Loucy (cell line): ENCODE results near the gene OPHN1.

Source experiments
- H2AFZ ChIP-seq: fragments of 200-600 bp; sonication (generic); 2 replicates; pipeline ENCODE4 v1.6.0; 2016; ENCODE audit warnings: antibody characterized with exemption, mild to moderate bottlenecking, low read length, moderate library complexity
- H3F3A ChIP-seq: fragments of 200-600 bp; 2 replicates; pipeline ENCODE4 v1.6.0; 2016; ENCODE audit warnings: antibody characterized with exemption, low read depth, mild to moderate bottlenecking
- H3K27me3 ChIP-seq: fragments of 200-600 bp; sonication (generic); 2 replicates; pipeline ENCODE4 v1.6.1; 2014; ENCODE audit warnings: low read length, mild to moderate bottlenecking; ENCODE audit not compliant: insufficient read depth, poor library complexity, severe bottlenecking
- H3K36me3 ChIP-seq: fragments of 200-600 bp; sonication (generic); 2 replicates; pipeline ENCODE4 v1.6.1; 2016; ENCODE audit warnings: low read length; ENCODE audit not compliant: insufficient read depth
- H3K4me1 ChIP-seq: fragments of 200-600 bp; sonication (generic); 2 replicates; pipeline ENCODE4 v1.5.1; 2014; ENCODE audit warnings: low read length, mild to moderate bottlenecking; ENCODE audit not compliant: insufficient read depth, poor library complexity, severe bottlenecking
- H3K4me2 ChIP-seq: fragments of 200-600 bp; sonication (generic); 2 replicates; pipeline ENCODE4 v1.6.0; 2014; ENCODE audit warnings: antibody characterized with exemption, low read length, low read depth, mild to moderate bottlenecking; ENCODE audit not compliant: poor library complexity, severe bottlenecking
- H3K4me3 ChIP-seq: fragments of 200-600 bp; sonication (generic); 2 replicates; pipeline ENCODE4 v1.5.1; 2014; ENCODE audit warnings: low read length, mild to moderate bottlenecking, mixed read lengths; ENCODE audit not compliant: poor library complexity, severe bottlenecking
- H3K79me2 ChIP-seq: fragments of 200-600 bp; sonication (generic); 2 replicates; pipeline ENCODE4 v1.6.1; 2014; ENCODE audit warnings: low read length; ENCODE audit not compliant: insufficient read depth
- H3K9ac ChIP-seq: fragments of 200-600 bp; sonication (generic); 2 replicates; pipeline ENCODE4 v1.6.0; 2014; ENCODE audit warnings: mild to moderate bottlenecking, low read depth, low read length, moderate library complexity; ENCODE audit not compliant: poor library complexity, severe bottlenecking
- H3K9me2 ChIP-seq: fragments of 200-600 bp; sonication (generic); replicated peaks from 2 replicates; pipeline ENCODE4 v1.6.1; 2016; ENCODE audit warnings: low read depth, low read length, mixed read lengths
- H3K9me3 ChIP-seq: fragments of 200-600 bp; sonication (generic); 2 replicates; pipeline ENCODE4 v1.6.1; 2014; ENCODE audit warnings: mild to moderate bottlenecking, antibody characterized with exemption, low read length, low read depth; ENCODE audit not compliant: insufficient read depth
- H4K20me1 ChIP-seq: fragments of 200-600 bp; sonication (generic); 2 replicates; pipeline ENCODE4 v1.6.0; 2014; ENCODE audit warnings: antibody characterized with exemption, low read length, mild to moderate bottlenecking; ENCODE audit not compliant: insufficient read depth, poor library complexity, severe bottlenecking
- CTCF ChIP-seq: fragments of 200-600 bp; sonication (generic); conservative IDR thresholded peaks from 2 replicates; pipeline ENCODE4 v1.5.1; 2014; ENCODE audit warnings: mild to moderate bottlenecking, antibody characterized with exemption, low read length
- EZH2phosphoT487 ChIP-seq: fragments of 200-600 bp; IDR thresholded peaks from 2 replicates; pipeline ENCODE4 v1.6.1; 2018; ENCODE audit warnings: antibody characterized with exemption, mild to moderate bottlenecking, moderate library complexity, borderline replicate concordance

OPHN1 gene

GRCh38 chrX:68086709-68087108 lies 346.6 kb downstream of the OPHN1 start:
- H3K79me2 ChIP-seq: no peaks in the 10 kb centered on the region
- no peak overlapping the region for H3K4me3 ChIP-seq
- no peaks in the 10 kb centered on the region for H4K20me1 ChIP-seq
- H2AFZ ChIP-seq: no peak overlapping the region
- H3K4me2 ChIP-seq: no peak overlapping the region
- no peaks in the 10 kb centered on the region for H3K9me3 ChIP-seq
- TF ChIP-seq EZH2phosphoT487: no peak
- TF ChIP-seq CTCF: no peak
- no peaks in the 10 kb centered on the region for H3F3A ChIP-seq
- no peaks in the 10 kb centered on the region for H3K27me3 ChIP-seq
- H3K4me1 ChIP-seq: no peaks in the 10 kb centered on the region
- no peak overlapping the region for H3K9ac ChIP-seq
- H3K9me2 ChIP-seq: no peaks in the 10 kb centered on the region
- no peaks in the 10 kb centered on the region for H3K36me3 ChIP-seq

- Histone ChIP-seq H3K4me2 (no peak overlapping the region), H3K9ac (no peak overlapping the region), H3K36me3 (no peaks in the 10 kb centered on the region), H3K4me1 (no peaks in the 10 kb centered on the region), H3K4me3 (no peak overlapping the region), H3K79me2 (no peaks in the 10 kb centered on the region), H3K27me3 (no peaks in the 10 kb centered on the region), H3K9me3 (no peaks in the 10 kb centered on the region), H3F3A (no peaks in the 10 kb centered on the region), H3K9me2 (no peaks in the 10 kb centered on the region), H4K20me1 (no peaks in the 10 kb centered on the region), H2AFZ (no peak overlapping the region)
- TF ChIP-seq CTCF (no peak), EZH2phosphoT487 (no peak)
Measured at GRCh38 chrX:68084765-68085164, 348.5 kb downstream of the OPHN1 start.

GRCh38 chrX:68083510-68083909 lies 349.8 kb downstream of the OPHN1 start:
- Histone ChIP-seq H3F3A (no peaks in the 10 kb centered on the region), H2AFZ (no peak overlapping the region), H3K36me3 (no peaks in the 10 kb centered on the region), H3K4me1 (no peaks in the 10 kb centered on the region), H3K9me2 (no peaks in the 10 kb centered on the region), H3K79me2 (no peaks in the 10 kb centered on the region), H3K27me3 (no peaks in the 10 kb centered on the region), H3K9me3 (no peaks in the 10 kb centered on the region), H3K4me2 (no peak overlapping the region), H3K9ac (no peak overlapping the region), H4K20me1 (no peaks in the 10 kb centered on the region), H3K4me3 (no peak overlapping the region)
- TF ChIP-seq CTCF (no peak), EZH2phosphoT487 (no peak)
